GM12878 (cell line): Measurements from ENCODE around the gene PTPRN2.

Source experiments
- BHLHE40 ChIP-seq, 2 experiments: fragments of 450-650 bp in 1 of 2; IDR thresholded peaks; 2 replicates each; pipeline ENCODE4 v1.6.1; 2011 to 2017; ENCODE audit warnings: low read depth in 2 of 2, borderline replicate concordance in 1 of 2, improper control_type of control experiment in 1 of 2, low read length in 1 of 2, mild to moderate bottlenecking in 1 of 2
- CREM ChIP-seq: IDR thresholded peaks from 2 replicates; pipeline ENCODE4 v1.6.1; 2014; ENCODE audit warnings: antibody characterized with exemption, low read depth
- EZH2 ChIP-seq: IDR thresholded peaks from 2 replicates; pipeline ENCODE4 v1.6.1; 2012; ENCODE audit warnings: low read depth, mild to moderate bottlenecking, control low read depth, inconsistent platforms, low read length, borderline replicate concordance; ENCODE audit not compliant: control insufficient read depth
- JUND ChIP-seq: IDR thresholded peaks from 2 replicates; pipeline ENCODE4 v1.6.1; 2012; ENCODE audit warnings: low read depth, mild to moderate bottlenecking, low read length, improper control_type of control experiment, moderate library complexity
- MXI1 ChIP-seq: fragments of 150-350 bp; IDR thresholded peaks from 2 replicates; pipeline ENCODE4 v1.6.1; 2011; ENCODE audit warnings: low read depth, mild to moderate bottlenecking, inconsistent platforms, low read length, improper control_type of control experiment
- MYC ChIP-seq: IDR thresholded peaks from 2 replicates; pipeline ENCODE4 v1.6.1; 2011; ENCODE audit warnings: mild to moderate bottlenecking, low read length, moderate library complexity, inconsistent platforms; ENCODE audit not compliant: insufficient read depth, insufficient replicate concordance, insufficient read length, severe bottlenecking
- NBN ChIP-seq: fragments of 450-650 bp; IDR thresholded peaks from 2 replicates; pipeline ENCODE4 v1.6.1; 2016
- NR2F1 ChIP-seq: fragments of 450-650 bp; conservative IDR thresholded peaks from 2 replicates; pipeline ENCODE4 v1.6.1; 2017; ENCODE audit warnings: mild to moderate bottlenecking
- TCF12 ChIP-seq: IDR thresholded peaks from 2 replicates; pipeline ENCODE4 v1.6.1; 2011; ENCODE audit warnings: low read depth, mild to moderate bottlenecking, low read length
- ZNF24 ChIP-seq: fragments of 450-650 bp; IDR thresholded peaks from 2 replicates; pipeline ENCODE4 v1.6.1; 2017; ENCODE audit warnings: antibody characterized with exemption, mild to moderate bottlenecking
- TF ChIP-seq, protein P1 (sequence below), 3 experiments: IDR thresholded peaks in 2 of 3; conservative IDR thresholded peaks in 1 of 3; 2 replicates each; pipeline ENCODE4 v1.5.1; 2011; ENCODE audit warnings: low read depth in 3 of 3, low read length in 3 of 3, mild to moderate bottlenecking in 3 of 3, control low read depth in 2 of 3, moderate library complexity in 2 of 3, inconsistent platforms in 1 of 3, mixed read lengths in 1 of 3; ENCODE audit not compliant: control insufficient read depth in 2 of 3, insufficient read depth in 1 of 3; ENCODE audit errors: extremely low read depth in 1 of 3
- TF ChIP-seq, protein P2 (sequence below): IDR thresholded peaks from 2 replicates; pipeline ENCODE4 v1.6.1; 2011; ENCODE audit warnings: mild to moderate bottlenecking, low read depth, low read length, moderate library complexity; ENCODE audit not compliant: insufficient replicate concordance
- TF ChIP-seq, protein P3 (sequence below): IDR thresholded peaks from 2 replicates; pipeline ENCODE4 v1.6.1; 2012; ENCODE audit warnings: improper control_type of control experiment, low read depth, low read length; ENCODE audit not compliant: insufficient replicate concordance

DNA sequence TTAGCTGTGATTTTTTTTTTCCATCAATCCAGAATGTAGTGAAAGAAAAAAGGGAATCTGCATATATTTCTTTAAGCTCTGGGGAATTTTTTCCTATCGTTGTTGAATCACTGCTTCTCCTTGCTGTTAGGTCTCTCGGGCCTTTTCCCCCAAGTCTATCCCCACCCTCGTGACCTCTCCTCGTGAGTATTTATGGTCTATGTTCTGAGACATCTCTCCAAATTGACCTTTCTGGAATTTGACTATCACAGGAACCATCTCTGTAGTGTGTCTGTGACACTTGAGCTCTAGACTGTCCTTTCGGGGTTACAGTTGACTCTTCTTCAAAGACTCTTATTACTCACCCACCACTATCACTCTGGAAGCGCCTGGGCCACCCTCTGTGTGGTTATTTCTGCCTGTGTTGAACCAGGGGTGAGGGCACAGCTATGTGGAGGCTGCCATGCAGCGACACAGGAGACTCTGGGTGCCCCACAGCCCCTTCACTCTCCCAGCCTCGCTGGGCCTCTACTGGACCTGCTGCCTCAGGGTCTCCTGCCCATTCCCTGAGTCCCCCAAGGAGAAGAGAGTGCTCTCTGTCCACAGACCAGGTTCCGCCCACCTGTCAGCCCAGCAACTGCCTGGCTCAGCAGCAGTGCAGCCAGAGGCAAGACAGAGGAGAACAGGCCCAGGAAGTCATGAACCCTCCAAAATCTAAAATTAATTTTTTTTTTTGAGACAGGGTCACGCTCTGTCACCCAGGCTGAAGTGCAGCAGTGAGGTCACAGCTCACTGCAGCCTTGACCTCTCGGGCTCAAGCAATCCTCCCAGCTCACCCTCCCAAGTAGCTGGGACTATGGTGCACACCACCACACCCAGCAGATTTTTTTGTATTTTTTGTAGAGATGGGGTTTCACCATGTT lies 45.7 kb upstream of the PTPRN2 start:
- TF ChIP-seq, protein P1, sequence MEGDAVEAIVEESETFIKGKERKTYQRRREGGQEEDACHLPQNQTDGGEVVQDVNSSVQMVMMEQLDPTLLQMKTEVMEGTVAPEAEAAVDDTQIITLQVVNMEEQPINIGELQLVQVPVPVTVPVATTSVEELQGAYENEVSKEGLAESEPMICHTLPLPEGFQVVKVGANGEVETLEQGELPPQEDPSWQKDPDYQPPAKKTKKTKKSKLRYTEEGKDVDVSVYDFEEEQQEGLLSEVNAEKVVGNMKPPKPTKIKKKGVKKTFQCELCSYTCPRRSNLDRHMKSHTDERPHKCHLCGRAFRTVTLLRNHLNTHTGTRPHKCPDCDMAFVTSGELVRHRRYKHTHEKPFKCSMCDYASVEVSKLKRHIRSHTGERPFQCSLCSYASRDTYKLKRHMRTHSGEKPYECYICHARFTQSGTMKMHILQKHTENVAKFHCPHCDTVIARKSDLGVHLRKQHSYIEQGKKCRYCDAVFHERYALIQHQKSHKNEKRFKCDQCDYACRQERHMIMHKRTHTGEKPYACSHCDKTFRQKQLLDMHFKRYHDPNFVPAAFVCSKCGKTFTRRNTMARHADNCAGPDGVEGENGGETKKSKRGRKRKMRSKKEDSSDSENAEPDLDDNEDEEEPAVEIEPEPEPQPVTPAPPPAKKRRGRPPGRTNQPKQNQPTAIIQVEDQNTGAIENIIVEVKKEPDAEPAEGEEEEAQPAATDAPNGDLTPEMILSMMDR (IDR thresholded peaks at IDR 0.05 in 2 of 3, conservative IDR thresholded peaks at IDR 0.05 in 1 of 3; ENCODE audit: control insufficient read depth in 2 of 3, extremely low read depth in 1 of 3, insufficient read depth in 1 of 3, low read depth in 3 of 3, low read length in 3 of 3), result no peak
- no peak for TF ChIP-seq JUND
- no peak for TF ChIP-seq NR2F1
- no peak for TF ChIP-seq EZH2
- TF ChIP-seq MYC, result no peak
- no peak for TF ChIP-seq CREM
- no peak for TF ChIP-seq BHLHE40 (IDR thresholded peaks at IDR 0.05; ENCODE audit: borderline replicate concordance in 1 of 2, low read depth in 2 of 2, low read length in 1 of 2)
- TF ChIP-seq MXI1, result no peak
- no peak for TF ChIP-seq ZNF24
- no peak for TF ChIP-seq NBN
- TF ChIP-seq, protein P2, sequence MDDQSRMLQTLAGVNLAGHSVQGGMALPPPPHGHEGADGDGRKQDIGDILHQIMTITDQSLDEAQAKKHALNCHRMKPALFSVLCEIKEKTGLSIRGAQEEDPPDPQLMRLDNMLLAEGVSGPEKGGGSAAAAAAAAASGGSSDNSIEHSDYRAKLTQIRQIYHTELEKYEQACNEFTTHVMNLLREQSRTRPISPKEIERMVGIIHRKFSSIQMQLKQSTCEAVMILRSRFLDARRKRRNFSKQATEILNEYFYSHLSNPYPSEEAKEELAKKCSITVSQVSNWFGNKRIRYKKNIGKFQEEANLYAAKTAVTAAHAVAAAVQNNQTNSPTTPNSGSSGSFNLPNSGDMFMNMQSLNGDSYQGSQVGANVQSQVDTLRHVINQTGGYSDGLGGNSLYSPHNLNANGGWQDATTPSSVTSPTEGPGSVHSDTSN, result no peak
- TF ChIP-seq TCF12, result no peak
- TF ChIP-seq, protein P3, sequence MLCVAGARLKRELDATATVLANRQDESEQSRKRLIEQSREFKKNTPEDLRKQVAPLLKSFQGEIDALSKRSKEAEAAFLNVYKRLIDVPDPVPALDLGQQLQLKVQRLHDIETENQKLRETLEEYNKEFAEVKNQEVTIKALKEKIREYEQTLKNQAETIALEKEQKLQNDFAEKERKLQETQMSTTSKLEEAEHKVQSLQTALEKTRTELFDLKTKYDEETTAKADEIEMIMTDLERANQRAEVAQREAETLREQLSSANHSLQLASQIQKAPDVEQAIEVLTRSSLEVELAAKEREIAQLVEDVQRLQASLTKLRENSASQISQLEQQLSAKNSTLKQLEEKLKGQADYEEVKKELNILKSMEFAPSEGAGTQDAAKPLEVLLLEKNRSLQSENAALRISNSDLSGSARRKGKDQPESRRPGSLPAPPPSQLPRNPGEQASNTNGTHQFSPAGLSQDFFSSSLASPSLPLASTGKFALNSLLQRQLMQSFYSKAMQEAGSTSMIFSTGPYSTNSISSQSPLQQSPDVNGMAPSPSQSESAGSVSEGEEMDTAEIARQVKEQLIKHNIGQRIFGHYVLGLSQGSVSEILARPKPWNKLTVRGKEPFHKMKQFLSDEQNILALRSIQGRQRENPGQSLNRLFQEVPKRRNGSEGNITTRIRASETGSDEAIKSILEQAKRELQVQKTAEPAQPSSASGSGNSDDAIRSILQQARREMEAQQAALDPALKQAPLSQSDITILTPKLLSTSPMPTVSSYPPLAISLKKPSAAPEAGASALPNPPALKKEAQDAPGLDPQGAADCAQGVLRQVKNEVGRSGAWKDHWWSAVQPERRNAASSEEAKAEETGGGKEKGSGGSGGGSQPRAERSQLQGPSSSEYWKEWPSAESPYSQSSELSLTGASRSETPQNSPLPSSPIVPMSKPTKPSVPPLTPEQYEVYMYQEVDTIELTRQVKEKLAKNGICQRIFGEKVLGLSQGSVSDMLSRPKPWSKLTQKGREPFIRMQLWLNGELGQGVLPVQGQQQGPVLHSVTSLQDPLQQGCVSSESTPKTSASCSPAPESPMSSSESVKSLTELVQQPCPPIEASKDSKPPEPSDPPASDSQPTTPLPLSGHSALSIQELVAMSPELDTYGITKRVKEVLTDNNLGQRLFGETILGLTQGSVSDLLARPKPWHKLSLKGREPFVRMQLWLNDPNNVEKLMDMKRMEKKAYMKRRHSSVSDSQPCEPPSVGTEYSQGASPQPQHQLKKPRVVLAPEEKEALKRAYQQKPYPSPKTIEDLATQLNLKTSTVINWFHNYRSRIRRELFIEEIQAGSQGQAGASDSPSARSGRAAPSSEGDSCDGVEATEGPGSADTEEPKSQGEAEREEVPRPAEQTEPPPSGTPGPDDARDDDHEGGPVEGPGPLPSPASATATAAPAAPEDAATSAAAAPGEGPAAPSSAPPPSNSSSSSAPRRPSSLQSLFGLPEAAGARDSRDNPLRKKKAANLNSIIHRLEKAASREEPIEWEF, result no peak
